OCI-LY7 (cell line): ENCODE data around the gene XRCC5.

Experiments used
- CTCF ChIP-seq: fragments of 200-600 bp; sonication (generic); conservative IDR thresholded peaks from 2 replicates; pipeline ENCODE4 v1.5.1; 2014; ENCODE audit warnings: mild to moderate bottlenecking, antibody characterized with exemption, low read length, moderate library complexity, mixed read lengths
- EZH2phosphoT487 ChIP-seq: fragments of 200-600 bp; sonication (generic); IDR thresholded peaks from 2 replicates; pipeline ENCODE4 v1.6.1; 2018; ENCODE audit warnings: low read depth, borderline replicate concordance, mild to moderate bottlenecking, mixed run types, antibody characterized with exemption, low read length, moderate library complexity, mixed read lengths

- no peak for TF ChIP-seq CTCF
- TF ChIP-seq EZH2phosphoT487: no peak
These were observed 55.4 kb downstream of the XRCC5 start for GRCh38 chr2:216164576-216164975.
